A673 (cell line): ENCODE measurements around the gene NOL12. TPM values are rescaled to one million over a fixed set of nuclear protein-coding genes. Genes with fewer than 3 reads are reported as not detected.

Experiments
- BruUV-seq: library from RNA; stranded (reverse); fragments of 400-500 nt; replicated peaks from 2 replicates; lab custom pipeline; 2021; lab: Mats Ljungman, UMichigan
- CTCF ChIA-PET: fragments of 300-600 bp; sonication (Branson Sonifier 250); formaldehyde crosslinking; loops from one replicate; lab custom pipeline; 2022; ENCODE audit warnings: antibody characterized with exemption; lab: Charles Lee
- POLR2A ChIA-PET: fragments of 300-600 bp; sonication (Branson Sonifier 250); formaldehyde crosslinking; loops from one replicate; lab custom pipeline; 2022; ENCODE audit warnings: antibody characterized with exemption; ENCODE audit not compliant: low non-redundant PET; lab: Charles Lee
- DNase-seq: peaks from one replicate; pipeline ENCODE4 v3.0.0-alpha.2; 2015; ENCODE audit warnings: low spot score
- H3K27ac ChIP-seq: fragments of 200-600 bp; sonication (generic); 2 replicates; pipeline ENCODE4 v1.5.1; 2016; ENCODE audit warnings: mixed run types, low read depth, mild to moderate bottlenecking, mixed read lengths, antibody characterized with exemption, low read length; ENCODE audit not compliant: poor library complexity, severe bottlenecking
- H3K27me3 ChIP-seq: fragments of 200-600 bp; sonication (generic); replicated peaks from 2 replicates; pipeline ENCODE4 v1.6.1; 2017; ENCODE audit warnings: mixed run types, low read depth, mild to moderate bottlenecking, mixed read lengths, antibody characterized with exemption, low read length; ENCODE audit not compliant: insufficient read depth, poor library complexity
- H3K36me3 ChIP-seq: fragments of 200-600 bp; sonication (generic); 2 replicates; pipeline ENCODE4 v1.6.1; 2016; ENCODE audit warnings: mixed run types, mild to moderate bottlenecking, mixed read lengths, antibody characterized with exemption, low read length; ENCODE audit not compliant: insufficient read depth, poor library complexity, severe bottlenecking
- H3K4me1 ChIP-seq: fragments of 200-600 bp; sonication (generic); 2 replicates; pipeline ENCODE4 v1.6.1; 2017; ENCODE audit warnings: mixed run types, mild to moderate bottlenecking, mixed read lengths, antibody characterized with exemption, low read length; ENCODE audit not compliant: insufficient read depth, poor library complexity, severe bottlenecking
- H3K4me3 ChIP-seq: fragments of 200-600 bp; sonication (generic); 2 replicates; pipeline ENCODE4 v1.5.1; 2016; ENCODE audit warnings: low read depth, mixed run types, mild to moderate bottlenecking, mixed read lengths, low read length; ENCODE audit not compliant: poor library complexity, severe bottlenecking
- H3K9me3 ChIP-seq: fragments of 200-600 bp; sonication (generic); 2 replicates; pipeline ENCODE4 v1.6.1; 2016; ENCODE audit warnings: mixed run types, low read depth, mild to moderate bottlenecking, mixed read lengths, antibody characterized with exemption, low read length; ENCODE audit not compliant: poor library complexity, severe bottlenecking
- CTCF ChIP-seq: fragments of 300-800, 200-600 bp; sonication (generic); conservative IDR thresholded peaks from 2 replicates; pipeline ENCODE4 v1.5.1; 2017; ENCODE audit warnings: low read depth, mild to moderate bottlenecking, antibody characterized with exemption, low read length, moderate library complexity, mixed read lengths
- EZH2 ChIP-seq: fragments of 200-600 bp; sonication (generic); IDR thresholded peaks from 2 replicates; pipeline ENCODE4 v1.6.1; 2017; ENCODE audit warnings: borderline replicate concordance, low read depth, mild to moderate bottlenecking, mixed read lengths, antibody characterized with exemption, low read length; ENCODE audit not compliant: poor library complexity, severe bottlenecking
- intact Hi-C: fragments of 100-400 bp; cut with micrococcal nuclease; formaldehyde crosslinking; loops from one replicate; pipeline ENCODE4 v1.10.0; 2022; ENCODE audit not compliant: unreplicated experiment
- total RNA-seq: library from RNA; stranded (reverse); gene quantifications from 2 replicates; pipeline ENCODE4 v1.2.3, GENCODE V29; 2021

NOL12 gene
- total RNA-seq, 1 experiment from 2014 or later = 51.9 TPM

- intact Hi-C loops = no loop called here
- POLR2A ChIA-PET = no interaction called here
- BruUV-seq = no TSS peak
Measured at GRCh38 chr22:37659897-37660708, 26.0 kb upstream of the NOL12 start.

DNA sequence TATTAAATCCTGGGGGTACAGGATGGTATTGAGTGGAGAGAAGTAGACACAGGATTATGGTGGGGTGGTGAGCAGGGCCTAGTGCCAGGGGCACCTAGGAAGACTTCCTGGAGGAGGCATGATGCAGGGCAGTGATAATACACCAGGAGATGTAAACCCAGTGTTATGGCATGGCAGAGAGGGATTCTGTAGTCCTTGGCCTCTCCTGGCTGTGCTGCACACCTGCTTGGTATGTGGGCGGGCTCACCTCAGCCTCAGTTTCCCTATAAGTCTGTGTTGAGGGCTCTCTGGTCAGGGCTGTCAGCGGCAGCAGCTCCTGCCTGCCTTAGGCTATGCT, 25.5 kb upstream of the NOL12 start:
- intact Hi-C loops = no loop called here
- POLR2A ChIA-PET = no interaction called here

More at GRCh38 chr22:37659897-37660708, 26.0 kb upstream of the NOL12 start:
- Histone ChIP-seq H3K27ac (peak overlapping the region; percentile 51), H3K36me3 (peaks cover under 1% of the 10 kb centered on the region), H3K4me1 (peaks cover 21% of the 10 kb centered on the region), H3K9me3 (no peaks in the 10 kb centered on the region), H3K27me3 (no peaks in the 10 kb centered on the region), H3K4me3 (peak overlapping the region; percentile 85)
- no peak for DNase-seq
- CTCF ChIA-PET = interaction anchor here (1.2 kb wide), 1 partner anchor 21 kb away, joined by 6 read pairs; no protein-coding TSS in a partner anchor
- no peak for TF ChIP-seq EZH2
- no peak for TF ChIP-seq CTCF

DNA sequence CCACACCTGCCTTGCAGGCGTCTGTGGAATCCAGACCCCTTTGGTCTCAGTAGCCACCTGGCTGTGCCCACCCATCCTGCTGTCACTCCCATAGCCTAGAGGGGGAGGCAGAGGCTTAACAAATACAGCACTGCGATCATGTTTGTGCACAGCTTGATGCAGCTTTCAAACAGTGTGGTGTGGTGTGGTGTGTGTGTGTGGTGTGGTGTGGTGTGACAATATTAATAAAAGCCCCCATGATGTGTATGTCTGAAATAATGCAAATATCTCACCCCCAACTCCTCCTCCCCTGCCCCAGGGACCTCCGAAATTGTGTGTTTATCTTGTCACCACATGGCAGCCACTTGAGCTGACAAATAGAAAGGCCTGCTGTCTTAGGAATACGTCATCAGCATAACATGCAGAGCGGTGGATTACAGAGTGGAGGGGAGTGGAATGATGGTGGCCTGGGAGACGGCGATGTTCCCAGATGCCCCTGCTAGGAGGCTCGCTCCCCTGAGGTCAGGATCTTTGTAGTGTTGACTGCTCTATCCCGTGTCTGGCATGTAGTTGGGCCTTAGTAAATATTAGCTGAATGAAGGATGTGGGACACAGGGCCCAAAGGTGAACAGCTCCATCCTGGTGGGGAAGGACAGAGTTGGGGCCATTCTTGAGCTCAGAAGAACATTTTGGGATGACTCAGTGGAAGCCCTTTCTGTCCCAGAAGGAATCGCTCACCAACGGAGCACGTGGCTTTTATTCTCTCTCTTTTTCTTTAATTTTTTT, 24.8 kb upstream of the NOL12 start:
- TF ChIP-seq CTCF (peak; percentile 63), EZH2 (no peak)
- Histone ChIP-seq H3K36me3 (peaks cover 12% of the 10 kb centered on the region), H3K9me3 (no peaks in the 10 kb centered on the region), H3K27ac (no peak overlapping the region), H3K4me3 (no peak overlapping the region), H3K4me1 (peaks cover 21% of the 10 kb centered on the region), H3K27me3 (no peaks in the 10 kb centered on the region)
- no TSS peak for BruUV-seq
- POLR2A ChIA-PET = interaction anchor here (0.6 kb wide), 1 partner anchor 15 kb away, joined by 4 read pairs; no protein-coding TSS in a partner anchor
- intact Hi-C loops = no loop called here
- CTCF ChIA-PET = interaction anchor here (0.9 to 1.3 kb wide), 6 partner anchors 14 to 120 kb away, joined by 3 to 6 read pairs (median 4); partner anchors contain the start of gene LGALS1
- DNase-seq = peak; percentile 79

More for the DNA sequence above, 25.5 kb upstream of the NOL12 start:
- H3K4me3 ChIP-seq = peak overlapping the region; percentile 85
- no peak for TF ChIP-seq EZH2
- no peak for DNase-seq
- CTCF ChIA-PET = interaction anchor here (1.0 to 1.3 kb wide), 3 partner anchors 20 to 121 kb away, joined by 3 to 6 read pairs (median 4); no protein-coding TSS in a partner anchor
- H3K27ac ChIP-seq = no peak overlapping the region
- peaks cover 21% of the 10 kb centered on the region for H3K4me1 ChIP-seq
- BruUV-seq = no TSS peak
- peaks cover 6% of the 10 kb centered on the region for H3K36me3 ChIP-seq
- no peaks in the 10 kb centered on the region for H3K9me3 ChIP-seq
- no peaks in the 10 kb centered on the region for H3K27me3 ChIP-seq
